Lung (tissue), 13 donors: ENCODE results near the gene FALEC. TPM values are rescaled to one million over a fixed set of nuclear protein-coding genes. Genes with fewer than 3 reads are reported as not detected.

Source experiments
- ATAC-seq: fragments of 200-7000 bp; cut with Tn5 transposase; one replicate; pipeline ENCODE4 v1.9.1; 2020; ENCODE audit warnings: moderate number of reproducible peaks; ENCODE audit not compliant: insufficient read depth, low FRiP score
- DNase-seq, 3 donors: peaks; one replicate each; pipeline ENCODE4 v3.0.0-alpha.2; 2013 to 2017
- H3K27ac ChIP-seq, 2 donors: one replicate each; pipeline ENCODE4 v1.5.1; 2013; ENCODE audit warnings: mild to moderate bottlenecking in 2 of 2, moderate library complexity in 2 of 2, control low read depth in 1 of 2, inconsistent platforms in 1 of 2, low read depth in 1 of 2, low read length in 1 of 2
- H3K27me3 ChIP-seq, 3 donors: one replicate each; pipeline ENCODE4 v1.5.1; 2013; ENCODE audit warnings: low read length in 2 of 3; ENCODE audit not compliant: control insufficient read depth in 3 of 3, insufficient read depth in 3 of 3
- H3K36me3 ChIP-seq, 4 donors: one replicate each; pipeline ENCODE4 v1.5.1; 2013; ENCODE audit warnings: low read length in 4 of 4, mild to moderate bottlenecking in 1 of 4, moderate library complexity in 1 of 4; ENCODE audit not compliant: control insufficient read depth in 4 of 4, insufficient read depth in 4 of 4
- H3K4me1 ChIP-seq, 5 donors: one replicate each; pipeline ENCODE4 v1.5.1; 2013; ENCODE audit warnings: low read length in 5 of 5, mild to moderate bottlenecking in 2 of 5, moderate library complexity in 1 of 5; ENCODE audit not compliant: control insufficient read depth in 5 of 5, insufficient read depth in 5 of 5
- H3K4me3 ChIP-seq: one replicate; pipeline ENCODE4 v1.5.1; 2013; ENCODE audit warnings: mild to moderate bottlenecking, control low read depth, moderate library complexity
- H3K9ac ChIP-seq, 2 donors: one replicate each; pipeline ENCODE4 v1.5.1; 2013; ENCODE audit warnings: low read length in 2 of 2, control low read depth in 1 of 2; ENCODE audit not compliant: insufficient read depth in 1 of 2
- H3K9me3 ChIP-seq, 4 donors: one replicate each; pipeline ENCODE4 v1.5.1; 2013; ENCODE audit warnings: low read length in 3 of 4, mild to moderate bottlenecking in 1 of 4, moderate library complexity in 1 of 4; ENCODE audit not compliant: control insufficient read depth in 4 of 4, insufficient read depth in 3 of 4
- CTCF ChIP-seq: IDR thresholded peaks from 2 replicates; pipeline ENCODE4 v1.5.1; 2012; ENCODE audit warnings: mild to moderate bottlenecking; ENCODE audit errors: control extremely low read depth, extremely low read depth
- WGBS, 2 donors: extraction: QIAGEN DNeasy Blood & Tissue Kit; methylation state at CpG; one replicate each; pipeline ENCODE4 v1.1.7; 2013; 5-methylcytosine and 5-hydroxymethylcytosine counted together
- polyA plus RNA-seq, 2 donors: library from polyadenylated mRNA; stranded (reverse); fragments of 200-250 nt; gene quantifications; one replicate each; pipeline ENCODE4 v1.2.1, GENCODE V29; 2013
- small RNA-seq: library from RNA; depleted of rRNA; stranded (forward); fragments of <200 nt; gene quantifications from one replicate; pipeline ENCODE3, GENCODE V24; 2014; ENCODE audit warnings: low replicate concordance
- total RNA-seq, 2 donors: library from RNA; depleted of rRNA in 1 of 2; stranded (reverse); fragments of >200 nt in 1 of 2; gene quantifications; one replicate each; pipeline ENCODE4 v1.2.1, GENCODE V29; 2014 to 2021
- donor health status: control.
- donor health status: control.
- donor health status: Bipolar disorder and iron deficiency.
- donor health status: healthy.
- donor health status: DM: yes; HTN: yes; CAD: no.

Gene FALEC
- total and polyA plus RNA-seq, 4 donors = 0.09 TPM; not detected in 3

- TF ChIP-seq CTCF = no peak
- Histone ChIP-seq H3K27ac (no peak overlapping the region), H3K36me3 (peaks cover 0 to 18% (median 3%) of the 10 kb centered on the region in 4 donors), H3K4me1 (peaks cover 0 to 7% (median 0%) of the 10 kb centered on the region in 5 donors), H3K4me3 (no peak overlapping the region), H3K27me3 (no peaks in the 10 kb centered on the region), H3K9me3 (no peaks in the 10 kb centered on the region), H3K9ac (no peak overlapping the region)
- WGBS, 2 donors = 76 to 95% methylated on average over 2 of the region's 2 CpGs
- no peak for ATAC-seq
- no peak for DNase-seq
Observed at GRCh38 chr1:150582371-150582770, 66.8 kb downstream of the FALEC start.

Small RNA genes within 50 kb of the gene (small RNA-seq; reads per million reads assigned to genes)
- gene MIR4257 (not detected), gene RN7SL473P (not detected), gene RN7SL600P (not detected)

Other genes starting within 250 kb of the FALEC start
- 100 to 1,000 TPM in 1 of 2 donors, 10 to 100 TPM in 1; 95.0 to 142 TPM for gene APH1A, start 246.7 kb upstream of the FALEC start, total RNA-seq
- gene APH1A, start 246.7 kb upstream of the FALEC start, polyA plus RNA-seq = 100 to 1,000 TPM; 128 to 164 TPM
- gene C1orf54, start 243.0 kb upstream of the FALEC start, total RNA-seq = 10 to 100 TPM in 1 of 2 donors, 1 to 10 TPM in 1; 7.0 to 39.6 TPM
- 10 to 100 TPM in 1 of 2 donors, 1 to 10 TPM in 1; 9.7 to 21.3 TPM for gene C1orf54, start 243.0 kb upstream of the FALEC start, polyA plus RNA-seq
- 1 to 10 TPM; 1.3 to 6.5 TPM for gene CIART, start 233.2 kb upstream of the FALEC start, total RNA-seq
- gene CIART, start 233.2 kb upstream of the FALEC start, polyA plus RNA-seq = 1 to 10 TPM; 3.4 to 8.0 TPM
- gene MRPS21, start 221.9 kb upstream of the FALEC start, total RNA-seq = 10 to 100 TPM; 31.4 to 53.1 TPM
- gene MRPS21, start 221.9 kb upstream of the FALEC start, polyA plus RNA-seq = 100 to 1,000 TPM in 1 of 2 donors, 10 to 100 TPM in 1; 48.5 to 169 TPM
- 10 to 100 TPM; 52.8 to 89.6 TPM for gene PRPF3, start 194.2 kb upstream of the FALEC start, total RNA-seq
- gene PRPF3, start 194.2 kb upstream of the FALEC start, polyA plus RNA-seq = 10 to 100 TPM; 33.2 to 36.8 TPM
- gene RPRD2, start 151.6 kb upstream of the FALEC start, total RNA-seq = 10 to 100 TPM; 22.2 to 27.8 TPM
- gene RPRD2, start 151.6 kb upstream of the FALEC start, polyA plus RNA-seq = 1 to 10 TPM; 7.1 to 7.2 TPM
- gene TARS2, start 28.3 kb upstream of the FALEC start, total RNA-seq = 10 to 100 TPM; 15.2 to 20.5 TPM
- gene TARS2, start 28.3 kb upstream of the FALEC start, polyA plus RNA-seq = 10 to 100 TPM; 14.3 to 14.5 TPM
- gene ECM1, start 7.6 kb upstream of the FALEC start, total RNA-seq = 10 to 100 TPM in 1 of 2 donors, 1 to 10 TPM in 1; 1.2 to 20.0 TPM
- gene ECM1, start 7.6 kb upstream of the FALEC start, polyA plus RNA-seq = 10 to 100 TPM in 1 of 2 donors, 1 to 10 TPM in 1; 9.0 to 12.3 TPM
- gene ADAMTSL4, start 33.7 kb downstream of the FALEC start, total RNA-seq = 100 to 1,000 TPM in 1 of 2 donors, 10 to 100 TPM in 1; 23.2 to 104 TPM
- gene ADAMTSL4, start 33.7 kb downstream of the FALEC start, polyA plus RNA-seq = 10 to 100 TPM; 36.4 to 59.5 TPM
- 100 to 1,000 TPM; 293 to 336 TPM for gene MCL1, start 63.9 kb downstream of the FALEC start, total RNA-seq
- gene MCL1, start 63.9 kb downstream of the FALEC start, polyA plus RNA-seq = 100 to 1,000 TPM; 109 to 307 TPM
- 100 to 1,000 TPM; 133 to 245 TPM for gene ENSA, start 113.9 kb downstream of the FALEC start, total RNA-seq
- 100 to 1,000 TPM; 133 to 184 TPM for gene ENSA, start 113.9 kb downstream of the FALEC start, polyA plus RNA-seq
- 10 to 100 TPM; 26.1 to 37.2 TPM for gene GOLPH3L, start 181.4 kb downstream of the FALEC start, total RNA-seq
- 10 to 100 TPM; 13.8 to 14.4 TPM for gene GOLPH3L, start 181.4 kb downstream of the FALEC start, polyA plus RNA-seq
- gene HORMAD1, start 205.1 kb downstream of the FALEC start, total RNA-seq = 1 to 10 TPM in 1 of 2 donors, under 1 TPM in 1; 0.77 to 1.2 TPM
- gene HORMAD1, start 205.1 kb downstream of the FALEC start, polyA plus RNA-seq = under 1 TPM; 0.17 to 0.26 TPM